ENCODE data around the gene ZFC3H1.

ZFC3H1 gene

DNA sequence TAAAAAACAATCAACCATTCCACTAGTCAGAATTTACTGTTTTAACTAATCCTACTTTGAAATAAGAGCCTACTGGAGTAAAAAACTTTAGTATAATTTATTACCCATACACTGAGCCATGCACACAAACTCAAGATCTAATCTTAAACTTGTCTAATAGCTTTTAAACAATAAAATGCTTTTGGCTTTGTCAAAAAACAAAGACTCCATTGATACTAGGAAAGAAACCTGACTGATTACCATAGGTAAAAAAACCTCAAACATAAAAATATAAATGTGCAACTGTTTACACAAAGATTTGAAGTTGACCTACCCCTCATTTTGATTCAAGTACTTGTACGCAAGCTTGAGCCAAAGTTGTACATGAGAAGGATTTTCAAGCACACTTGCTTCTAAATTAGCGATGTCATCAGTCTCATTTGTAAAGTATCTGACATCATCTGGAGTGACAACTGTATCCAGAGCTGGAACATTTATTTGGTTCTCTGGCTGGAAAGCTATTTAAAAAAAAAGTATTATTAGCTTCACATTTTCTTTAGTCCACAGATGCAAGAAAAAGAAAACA lies 36.1 kb downstream of the ZFC3H1 start:
- Histone ChIP-seq H3K4me2 (ENCODE audit: low read length, poor library complexity, severe bottlenecking) (no peak overlapping the region), H3K23ac (ENCODE audit: low read length in 2 of 2) (no peak overlapping the region), H2BK120ac (ENCODE audit: low read depth, low read length) (no peak overlapping the region), H3K4me3 (ENCODE audit: insufficient read depth in 1 of 2, low read depth in 1 of 2, low read length in 2 of 2) (no peak overlapping the region), H3K36me3 (ENCODE audit: control insufficient read depth in 1 of 2, insufficient read depth in 2 of 2, low read depth in 1 of 2, low read length in 2 of 2) (peaks cover 13 to 100% of the 10 kb centered on the region in 2 experiments), H4K8ac (ENCODE audit: low read length) (no peak overlapping the region), H4K91ac (ENCODE audit: low read length) (no peak overlapping the region), H3K4ac (ENCODE audit: low read depth in 1 of 2, low read length in 2 of 2) (no peak overlapping the region), H3K79me1 (replicated peaks; ENCODE audit: low read length, poor library complexity, severe bottlenecking) (peaks cover 8% of the 10 kb centered on the region), H3K9ac (ENCODE audit: low read length) (peak overlapping the region; percentile 12), H2BK15ac (ENCODE audit: low read depth, poor library complexity, severe bottlenecking) (no peak overlapping the region), H3K18ac (ENCODE audit: low read depth in 1 of 2, low read length in 2 of 2) (no peak overlapping the region), H2BK12ac (ENCODE audit: low read length in 2 of 2) (no peak overlapping the region), H2AFZ (ENCODE audit: low read depth, low read length) (no peak overlapping the region), H3K27me3 (ENCODE audit: control insufficient read depth in 1 of 2, insufficient read depth in 1 of 2, low read length in 2 of 2) (no peaks in the 10 kb centered on the region), H2BK5ac (ENCODE audit: low read depth, low read length, poor library complexity, severe bottlenecking) (no peak overlapping the region), H2AK5ac (ENCODE audit: low read length, severe bottlenecking) (no peak overlapping the region), H3K9me3 (ENCODE audit: control insufficient read depth, low read length) (no peaks in the 10 kb centered on the region), H3K14ac (ENCODE audit: low read length in 2 of 2) (no peak overlapping the region), H3K27ac (ENCODE audit: low read length, poor library complexity, severe bottlenecking) (no peak overlapping the region), H3K4me1 (ENCODE audit: control insufficient read depth, insufficient read depth, low read depth, low read length) (no peaks in the 10 kb centered on the region)
- WGBS, result 100% methylated on average over 2 of the region's 2 CpGs
- no peak for DNase-seq

DNA sequence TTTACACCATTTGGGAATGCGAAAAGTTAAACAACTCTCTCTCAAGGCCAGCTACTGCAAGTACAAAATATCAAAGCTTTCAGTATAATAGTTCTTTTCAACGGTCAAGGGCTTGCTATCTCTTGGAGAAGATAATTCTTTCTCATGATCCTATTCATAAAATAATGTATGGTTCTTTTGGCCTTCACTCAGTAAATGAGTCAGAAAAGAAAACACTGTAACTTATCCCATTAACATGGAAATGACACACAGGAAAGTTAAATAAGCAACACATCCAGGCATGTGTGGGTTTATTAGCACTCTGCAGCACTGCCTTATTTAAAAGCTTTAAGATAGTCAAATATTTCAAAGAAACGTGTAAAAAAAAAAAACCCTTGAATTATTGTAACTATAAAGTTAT lies 36.9 kb downstream of the ZFC3H1 start:
- Histone ChIP-seq H2BK120ac (ENCODE audit: low read depth, low read length) (no peak overlapping the region), H3K4me2 (ENCODE audit: low read length, poor library complexity, severe bottlenecking) (no peak overlapping the region), H4K8ac (ENCODE audit: low read length) (no peak overlapping the region), H3K23ac (ENCODE audit: low read length in 2 of 2) (no peak overlapping the region), H4K91ac (ENCODE audit: low read length) (no peak overlapping the region), H3K4me1 (ENCODE audit: control insufficient read depth, insufficient read depth, low read depth, low read length) (no peaks in the 10 kb centered on the region), H2AK5ac (ENCODE audit: low read length, severe bottlenecking) (no peak overlapping the region), H2BK15ac (ENCODE audit: low read depth, poor library complexity, severe bottlenecking) (no peak overlapping the region), H2BK12ac (ENCODE audit: low read length in 2 of 2) (no peak overlapping the region), H3K79me1 (replicated peaks; ENCODE audit: low read length, poor library complexity, severe bottlenecking) (peaks cover 8% of the 10 kb centered on the region), H3K36me3 (ENCODE audit: control insufficient read depth in 1 of 2, insufficient read depth in 2 of 2, low read depth in 1 of 2, low read length in 2 of 2) (peaks cover 15 to 100% of the 10 kb centered on the region in 2 experiments), H3K9me3 (ENCODE audit: control insufficient read depth, low read length) (no peaks in the 10 kb centered on the region), H3K18ac (ENCODE audit: low read depth in 1 of 2, low read length in 2 of 2) (no peak overlapping the region), H3K27ac (ENCODE audit: low read length, poor library complexity, severe bottlenecking) (no peak overlapping the region), H2AFZ (ENCODE audit: low read depth, low read length) (no peak overlapping the region), H3K27me3 (ENCODE audit: control insufficient read depth in 1 of 2, insufficient read depth in 1 of 2, low read length in 2 of 2) (no peaks in the 10 kb centered on the region), H3K4ac (ENCODE audit: low read depth in 1 of 2, low read length in 2 of 2) (no peak overlapping the region), H3K14ac (ENCODE audit: low read length in 2 of 2) (no peak overlapping the region), H3K4me3 (ENCODE audit: insufficient read depth in 1 of 2, low read depth in 1 of 2, low read length in 2 of 2) (no peak overlapping the region), H3K9ac (ENCODE audit: low read length) (peak overlapping the region; percentile 22), H2BK5ac (ENCODE audit: low read depth, low read length, poor library complexity, severe bottlenecking) (no peak overlapping the region)
- no peak for DNase-seq
- WGBS, result 100% methylated on average over 1 of the region's 3 CpGs

DNA sequence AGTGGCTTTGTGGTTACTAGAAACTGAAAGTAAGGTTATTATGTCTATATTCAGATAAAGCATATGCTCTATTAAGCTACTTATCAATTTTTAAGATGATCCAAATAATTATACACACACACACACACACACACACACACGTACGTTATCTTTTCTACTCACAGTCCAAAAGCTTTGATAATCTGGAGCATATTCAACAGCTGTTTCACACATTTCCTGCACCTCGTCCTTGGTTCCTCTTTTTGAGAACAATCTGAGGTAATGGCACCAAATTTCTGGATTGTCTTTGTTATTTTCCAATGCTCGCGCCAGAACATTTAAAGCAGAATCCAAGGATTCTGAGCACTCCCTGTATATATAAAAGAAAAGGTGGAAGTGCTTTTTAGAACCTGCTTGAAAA lies 37.5 kb downstream of the ZFC3H1 start:
- WGBS, result 90% methylated on average over 3 of the region's 5 CpGs
- H3K9ac ChIP-seq (ENCODE audit: low read length), result peak overlapping the region; percentile 22
- H3K14ac ChIP-seq (ENCODE audit: low read length in 2 of 2), result no peak overlapping the region
- H2BK5ac ChIP-seq (ENCODE audit: low read depth, low read length, poor library complexity, severe bottlenecking), result no peak overlapping the region
- no peak overlapping the region for H3K18ac ChIP-seq (ENCODE audit: low read depth in 1 of 2, low read length in 2 of 2)
- no peak overlapping the region for H3K4me2 ChIP-seq (ENCODE audit: low read length, poor library complexity, severe bottlenecking)
- H2BK120ac ChIP-seq (ENCODE audit: low read depth, low read length), result no peak overlapping the region
- DNase-seq, result no peak
- H3K4ac ChIP-seq (ENCODE audit: low read depth in 1 of 2, low read length in 2 of 2), result no peak overlapping the region
- peaks cover 18 to 100% of the 10 kb centered on the region in 2 experiments for H3K36me3 ChIP-seq (ENCODE audit: control insufficient read depth in 1 of 2, insufficient read depth in 2 of 2, low read depth in 1 of 2, low read length in 2 of 2)
- no peak overlapping the region for H2AFZ ChIP-seq (ENCODE audit: low read depth, low read length)
- H3K79me1 ChIP-seq (replicated peaks; ENCODE audit: low read length, poor library complexity, severe bottlenecking), result peaks cover 8% of the 10 kb centered on the region
- no peak overlapping the region for H2AK5ac ChIP-seq (ENCODE audit: low read length, severe bottlenecking)
- no peaks in the 10 kb centered on the region for H3K4me1 ChIP-seq (ENCODE audit: control insufficient read depth, insufficient read depth, low read depth, low read length)
- H3K9me3 ChIP-seq (ENCODE audit: control insufficient read depth, low read length), result no peaks in the 10 kb centered on the region
- no peak overlapping the region for H4K8ac ChIP-seq (ENCODE audit: low read length)
- no peak overlapping the region for H4K91ac ChIP-seq (ENCODE audit: low read length)
- no peak overlapping the region for H3K4me3 ChIP-seq (ENCODE audit: insufficient read depth in 1 of 2, low read depth in 1 of 2, low read length in 2 of 2)
- H3K27ac ChIP-seq (ENCODE audit: low read length, poor library complexity, severe bottlenecking), result no peak overlapping the region
- no peak overlapping the region for H3K23ac ChIP-seq (ENCODE audit: low read length in 2 of 2)
- no peak overlapping the region for H2BK15ac ChIP-seq (ENCODE audit: low read depth, poor library complexity, severe bottlenecking)
- no peaks in the 10 kb centered on the region for H3K27me3 ChIP-seq (ENCODE audit: control insufficient read depth in 1 of 2, insufficient read depth in 1 of 2, low read length in 2 of 2)
- H2BK12ac ChIP-seq (ENCODE audit: low read length in 2 of 2), result no peak overlapping the region

DNA sequence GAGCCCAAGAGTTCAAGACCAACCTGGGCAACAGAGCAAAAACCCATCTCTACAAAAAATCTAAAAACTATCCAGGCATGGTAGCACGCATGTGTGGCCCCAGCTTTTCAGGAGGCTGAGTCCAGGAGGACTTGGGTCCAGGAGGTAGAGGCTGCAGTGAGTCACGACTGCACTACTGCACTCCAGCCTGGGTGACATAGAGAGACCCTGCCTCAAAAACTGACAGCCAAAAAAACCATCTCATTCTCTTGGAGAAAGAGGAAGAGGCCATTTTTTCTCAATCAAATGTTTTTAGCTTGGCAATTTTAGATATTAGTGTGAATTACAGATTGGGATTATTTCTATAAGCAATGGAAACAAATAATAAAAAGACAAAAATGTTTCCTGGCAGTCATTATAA lies 38.2 kb downstream of the ZFC3H1 start:
- Histone ChIP-seq H3K4me3 (ENCODE audit: insufficient read depth in 1 of 2, low read depth in 1 of 2, low read length in 2 of 2) (no peak overlapping the region), H2BK5ac (ENCODE audit: low read depth, low read length, poor library complexity, severe bottlenecking) (no peak overlapping the region), H3K9ac (ENCODE audit: low read length) (no peak overlapping the region), H3K27me3 (ENCODE audit: control insufficient read depth in 1 of 2, insufficient read depth in 1 of 2, low read length in 2 of 2) (no peaks in the 10 kb centered on the region), H3K18ac (ENCODE audit: low read depth in 1 of 2, low read length in 2 of 2) (no peak overlapping the region), H4K91ac (ENCODE audit: low read length) (no peak overlapping the region), H3K79me1 (replicated peaks; ENCODE audit: low read length, poor library complexity, severe bottlenecking) (peaks cover 9% of the 10 kb centered on the region), H2BK12ac (ENCODE audit: low read length in 2 of 2) (no peak overlapping the region), H3K4ac (ENCODE audit: low read depth in 1 of 2, low read length in 2 of 2) (no peak overlapping the region), H2BK120ac (ENCODE audit: low read depth, low read length) (no peak overlapping the region), H3K36me3 (ENCODE audit: control insufficient read depth in 1 of 2, insufficient read depth in 2 of 2, low read depth in 1 of 2, low read length in 2 of 2) (peaks cover 19 to 100% of the 10 kb centered on the region in 2 experiments), H3K4me2 (ENCODE audit: low read length, poor library complexity, severe bottlenecking) (no peak overlapping the region), H3K14ac (ENCODE audit: low read length in 2 of 2) (no peak overlapping the region), H3K23ac (ENCODE audit: low read length in 2 of 2) (no peak overlapping the region), H3K4me1 (ENCODE audit: control insufficient read depth, insufficient read depth, low read depth, low read length) (no peaks in the 10 kb centered on the region), H3K9me3 (ENCODE audit: control insufficient read depth, low read length) (no peaks in the 10 kb centered on the region), H3K27ac (ENCODE audit: low read length, poor library complexity, severe bottlenecking) (no peak overlapping the region), H2BK15ac (ENCODE audit: low read depth, poor library complexity, severe bottlenecking) (no peak overlapping the region), H2AFZ (ENCODE audit: low read depth, low read length) (no peak overlapping the region), H4K8ac (ENCODE audit: low read length) (no peak overlapping the region), H2AK5ac (ENCODE audit: low read length, severe bottlenecking) (no peak overlapping the region)
- 100% methylated on average over 1 of the region's 2 CpGs for WGBS
- DNase-seq, result no peak

All from mesenchymal stem cell (in vitro differentiated cells and primary cell).